Activated CD4-positive, alpha-beta T cell treated with anti-CD3 and anti-CD28 coated beads, Interleukin-2, amount 10 ng/mL, durations not matched to agents 24 days and 14 days (primary cell): ENCODE data around the gene TUBB2A. TPM values are rescaled to one million over a fixed set of nuclear protein-coding genes. Genes with fewer than 3 reads are reported as not detected.

ENCODE experiments used
- DNase-seq: peaks from one replicate; pipeline ENCODE4 v3.0.0; 2022
- H3K27ac Mint-ChIP-seq: one replicate; pipeline ENCODE4 v1.8.0; 2022; ENCODE audit warnings: mild to moderate bottlenecking, mixed read lengths
- H3K27me3 Mint-ChIP-seq: one replicate; pipeline ENCODE4 v1.8.0; 2022; ENCODE audit warnings: mixed read lengths
- H3K36me3 Mint-ChIP-seq: one replicate; pipeline ENCODE4 v1.8.0; 2022; ENCODE audit warnings: low read depth, mild to moderate bottlenecking, mixed read lengths
- H3K4me1 Mint-ChIP-seq: one replicate; pipeline ENCODE4 v1.8.0; 2021; ENCODE audit warnings: mixed read lengths
- H3K4me3 Mint-ChIP-seq: one replicate; pipeline ENCODE4 v1.8.0; 2022; ENCODE audit warnings: mild to moderate bottlenecking, moderate library complexity, mixed read lengths
- H3K9me3 Mint-ChIP-seq: one replicate; pipeline ENCODE4 v1.8.0; 2021; ENCODE audit warnings: mixed read lengths
- intact Hi-C: fragments of 100-400 bp; cut with micrococcal nuclease; formaldehyde crosslinking; loops from one replicate; pipeline ENCODE4 v1.15.1; 2023
- total RNA-seq: library from RNA; stranded (reverse); gene quantifications from 2 replicates; pipeline ENCODE4 v1.2.3, GENCODE V29; 2022

The TUBB2A gene
- total RNA-seq, 1 donor from 2014 or later, result 3.9 TPM

DNA sequence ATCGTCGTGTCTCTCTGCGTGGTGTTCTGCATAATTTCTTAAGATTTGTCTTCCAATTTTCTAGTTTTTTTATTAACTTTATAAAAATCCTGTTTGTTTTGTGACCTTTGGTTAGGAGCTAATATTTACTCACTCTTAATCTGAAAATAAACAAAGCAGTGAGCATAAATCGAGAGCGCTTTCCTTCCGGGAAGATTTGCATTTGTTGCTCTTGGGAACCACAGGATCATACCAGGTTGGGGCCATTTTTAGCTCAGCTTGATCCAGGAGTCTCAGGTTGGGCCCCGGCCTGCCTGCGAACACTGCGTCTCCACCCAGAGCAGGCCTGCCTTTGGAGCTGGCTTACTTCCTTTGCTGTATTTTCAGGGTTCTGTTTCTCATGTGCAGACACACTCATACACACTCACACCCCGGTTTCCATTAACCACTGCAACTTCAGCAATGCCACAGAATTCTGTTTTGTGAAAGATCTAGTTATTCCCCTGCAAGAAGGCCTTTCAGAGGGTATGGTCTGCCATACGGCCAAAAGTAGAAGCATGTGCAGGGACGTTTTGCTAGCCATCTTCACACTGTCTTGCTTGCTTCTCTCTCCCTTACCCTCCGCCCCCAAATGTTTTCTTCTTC, 21.6 kb downstream of the TUBB2A start:
- Mint-ChIP-seq H3K27ac (no peak overlapping the region), H3K27me3 (no peaks in the 10 kb centered on the region), H3K36me3 (peaks cover 3% of the 10 kb centered on the region), H3K4me1 (peaks cover 8% of the 10 kb centered on the region), H3K9me3 (no peaks in the 10 kb centered on the region), H3K4me3 (no peak overlapping the region)
- intact Hi-C loops, result no loop called here
- DNase-seq, result no peak

DNA sequence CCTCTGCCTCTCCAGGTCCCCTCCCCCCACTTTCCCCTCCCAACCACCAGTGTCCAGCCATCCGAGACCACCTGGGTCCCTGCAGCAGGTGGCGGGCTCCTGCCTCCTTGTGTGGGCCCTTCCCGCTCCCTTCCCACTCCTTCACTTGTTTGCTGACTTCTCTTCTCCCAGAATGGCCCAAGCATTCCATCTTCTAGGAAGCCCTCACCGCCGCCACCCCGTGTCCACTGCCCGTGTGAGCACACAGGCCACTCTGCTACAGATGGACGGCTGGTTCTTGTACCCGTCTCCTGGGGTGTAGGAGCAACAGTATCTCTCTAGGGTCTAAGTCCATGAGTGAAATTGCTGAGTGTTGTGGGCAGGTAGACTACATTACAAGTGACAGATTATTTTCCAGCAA, 23.8 kb downstream of the TUBB2A start:
- Mint-ChIP-seq H3K36me3 (peaks cover 4% of the 10 kb centered on the region), H3K27me3 (no peaks in the 10 kb centered on the region), H3K27ac (no peak overlapping the region), H3K4me1 (peaks cover 3% of the 10 kb centered on the region), H3K9me3 (no peaks in the 10 kb centered on the region), H3K4me3 (no peak overlapping the region)
- intact Hi-C loops, result no loop called here
- DNase-seq, result no peak

DNA sequence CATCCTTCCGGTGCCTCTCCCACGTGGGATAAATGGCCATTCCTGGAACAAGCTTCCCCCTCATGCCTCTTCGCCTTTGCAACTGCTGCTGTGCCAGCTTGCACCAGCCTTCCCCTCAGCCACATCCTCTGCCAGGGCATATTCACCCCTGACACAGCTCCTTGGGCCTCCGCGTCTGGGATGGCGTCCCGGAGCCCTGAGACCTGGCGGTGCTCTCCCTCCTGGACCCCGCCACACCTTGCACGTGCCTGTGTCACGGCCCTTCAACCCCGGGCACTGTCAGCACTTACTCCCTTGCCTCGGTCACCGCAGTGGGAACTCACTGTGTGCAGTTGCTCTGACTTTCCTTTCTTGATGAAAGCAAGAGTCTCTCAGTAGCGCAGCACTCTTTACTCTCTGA, 25.6 kb downstream of the TUBB2A start:
- H3K4me1 Mint-ChIP-seq, result peaks cover 1% of the 10 kb centered on the region
- peaks cover 3% of the 10 kb centered on the region for H3K36me3 Mint-ChIP-seq
- no peak overlapping the region for H3K4me3 Mint-ChIP-seq
- no peak for DNase-seq
- no peak overlapping the region for H3K27ac Mint-ChIP-seq
- intact Hi-C loops, result no loop called here
- H3K9me3 Mint-ChIP-seq, result no peaks in the 10 kb centered on the region
- H3K27me3 Mint-ChIP-seq, result no peaks in the 10 kb centered on the region

DNA sequence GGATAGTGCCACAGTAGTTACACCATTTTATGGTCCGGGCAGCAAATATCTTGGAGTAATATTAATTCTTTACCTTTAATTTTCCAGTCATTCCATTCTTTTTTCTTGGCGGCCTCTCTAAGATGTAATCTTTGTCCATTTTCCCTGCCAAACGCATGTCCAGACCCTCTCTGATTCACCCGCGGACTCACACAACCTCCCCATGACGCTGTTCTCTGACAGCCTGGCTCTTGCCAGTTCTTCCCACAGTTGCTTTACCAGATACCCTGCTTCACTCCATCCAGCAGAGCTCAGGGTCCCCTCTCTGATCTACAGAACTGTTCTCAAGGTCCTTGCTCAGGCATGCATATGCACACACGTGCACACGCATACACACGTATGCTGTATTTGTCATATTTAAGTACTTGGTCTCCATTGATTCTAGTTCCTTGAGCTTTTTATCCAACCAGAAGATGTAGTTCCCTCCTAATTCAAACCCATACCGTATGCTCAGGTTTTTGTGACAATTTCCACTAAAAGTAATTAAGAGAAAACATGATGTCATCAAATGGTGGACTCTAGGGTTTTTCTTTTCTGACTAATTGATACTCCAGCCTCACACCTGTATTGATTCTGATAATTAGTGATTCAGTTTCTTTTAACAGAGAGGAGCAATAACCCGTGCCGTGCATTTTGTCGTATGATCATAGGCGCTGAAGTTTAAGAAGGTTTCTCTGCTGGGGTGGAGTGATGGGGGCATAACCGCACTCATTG, 28.8 kb downstream of the TUBB2A start:
- H3K27ac Mint-ChIP-seq, result no peak overlapping the region
- H3K4me1 Mint-ChIP-seq, result peaks cover 4% of the 10 kb centered on the region
- no peaks in the 10 kb centered on the region for H3K27me3 Mint-ChIP-seq
- DNase-seq, result no peak
- H3K9me3 Mint-ChIP-seq, result no peaks in the 10 kb centered on the region
- peaks cover 3% of the 10 kb centered on the region for H3K36me3 Mint-ChIP-seq
- intact Hi-C loops, result no loop called here
- no peak overlapping the region for H3K4me3 Mint-ChIP-seq

DNA sequence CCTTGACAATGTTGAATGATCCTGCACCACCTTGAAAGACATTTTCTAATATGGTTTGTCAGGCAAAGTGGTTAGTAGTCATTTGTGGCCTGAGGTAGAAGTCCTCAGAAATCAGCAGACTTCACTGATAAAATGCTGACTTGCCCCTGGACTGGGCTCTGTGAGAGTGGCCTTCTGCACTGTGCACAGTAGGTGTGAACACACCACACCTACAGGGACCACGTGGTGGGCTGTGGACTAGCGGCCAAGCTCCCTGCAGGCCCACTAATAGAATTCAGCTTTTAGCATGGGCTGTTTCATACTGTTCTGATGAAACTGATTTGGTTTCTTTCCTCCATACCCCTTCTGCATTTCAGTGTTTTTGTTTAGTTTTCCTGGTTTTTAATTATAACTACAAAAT, 31.5 kb downstream of the TUBB2A start:
- intact Hi-C loops, result loop anchor here (1.0 to 2.0 kb wide), 4 partner anchors 31 to 607 kb away; partner anchors contain the start of genes PSMG4 and TUBB2A
- DNase-seq, result no peak
- Mint-ChIP-seq H3K9me3 (no peaks in the 10 kb centered on the region), H3K27ac (no peak overlapping the region), H3K36me3 (peaks cover 3% of the 10 kb centered on the region), H3K27me3 (no peaks in the 10 kb centered on the region), H3K4me3 (no peak overlapping the region), H3K4me1 (peaks cover 4% of the 10 kb centered on the region)

DNA sequence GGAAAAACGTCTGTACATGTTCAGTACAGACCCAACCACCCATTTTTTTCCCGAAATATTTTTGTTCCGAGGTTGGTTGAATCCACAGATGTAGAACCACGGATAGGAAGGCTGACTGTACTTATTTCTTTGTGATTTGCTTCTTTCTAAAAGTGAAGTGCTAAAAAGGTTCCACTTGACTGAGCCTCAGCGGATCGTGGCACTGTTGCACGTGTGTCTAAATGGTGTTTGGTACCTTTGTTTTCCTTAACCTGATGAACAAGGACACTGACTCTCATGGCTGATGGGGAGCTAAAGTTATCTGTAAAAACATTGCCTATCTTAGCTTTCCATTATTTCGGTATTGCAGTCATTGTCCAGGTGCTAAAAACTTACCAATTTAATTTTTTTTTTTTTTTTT, 32.7 kb downstream of the TUBB2A start:
- no peaks in the 10 kb centered on the region for H3K27me3 Mint-ChIP-seq
- DNase-seq, result no peak
- no peaks in the 10 kb centered on the region for H3K9me3 Mint-ChIP-seq
- H3K4me1 Mint-ChIP-seq, result peaks cover 4% of the 10 kb centered on the region
- intact Hi-C loops, result no loop called here
- no peak overlapping the region for H3K27ac Mint-ChIP-seq
- peaks cover 3% of the 10 kb centered on the region for H3K36me3 Mint-ChIP-seq
- no peak overlapping the region for H3K4me3 Mint-ChIP-seq

DNA sequence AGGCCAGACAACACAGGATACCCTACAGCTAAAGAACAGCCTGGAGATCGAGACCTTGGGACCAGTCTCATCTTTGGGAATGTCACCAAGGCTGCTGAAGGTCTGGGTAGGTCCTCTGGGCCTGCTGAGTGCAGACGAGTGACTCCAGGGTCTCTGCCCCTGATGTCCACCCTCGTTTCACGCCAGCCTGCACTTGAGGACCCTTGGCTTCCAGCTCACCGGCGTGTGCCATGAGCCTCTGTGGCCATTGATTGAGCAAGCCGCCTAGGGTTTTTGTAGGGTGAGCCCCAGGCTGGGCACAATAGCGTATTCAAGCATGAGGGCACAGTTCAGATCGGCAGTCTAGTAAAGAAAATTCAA, 34.5 kb downstream of the TUBB2A start:
- no peak overlapping the region for H3K4me3 Mint-ChIP-seq
- H3K9me3 Mint-ChIP-seq, result no peaks in the 10 kb centered on the region
- H3K27ac Mint-ChIP-seq, result no peak overlapping the region
- intact Hi-C loops, result no loop called here
- no peak for DNase-seq
- no peaks in the 10 kb centered on the region for H3K36me3 Mint-ChIP-seq
- H3K4me1 Mint-ChIP-seq, result peaks cover 12% of the 10 kb centered on the region
- peaks cover 3% of the 10 kb centered on the region for H3K27me3 Mint-ChIP-seq

DNA sequence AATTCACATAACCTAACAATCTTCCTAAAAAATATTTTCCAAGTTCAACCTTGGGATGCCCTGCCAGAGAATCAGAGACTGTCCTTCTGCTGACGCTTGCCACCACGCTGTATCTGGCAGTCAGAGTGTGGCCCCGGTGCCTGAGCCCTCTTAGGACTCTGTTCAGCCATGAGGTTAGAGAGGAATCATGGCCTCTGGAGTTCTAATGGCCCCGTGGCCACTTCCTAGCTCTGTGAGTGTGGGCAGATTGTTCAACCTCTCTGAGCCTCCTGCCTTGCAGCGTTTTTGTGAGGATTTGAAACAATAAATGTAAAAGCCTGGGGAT, 36.6 kb downstream of the TUBB2A start:
- Mint-ChIP-seq H3K36me3 (no peaks in the 10 kb centered on the region), H3K27me3 (peaks cover 3% of the 10 kb centered on the region), H3K27ac (no peak overlapping the region), H3K4me3 (no peak overlapping the region), H3K4me1 (peaks cover 17% of the 10 kb centered on the region), H3K9me3 (no peaks in the 10 kb centered on the region)
- intact Hi-C loops, result no loop called here
- no peak for DNase-seq

DNA sequence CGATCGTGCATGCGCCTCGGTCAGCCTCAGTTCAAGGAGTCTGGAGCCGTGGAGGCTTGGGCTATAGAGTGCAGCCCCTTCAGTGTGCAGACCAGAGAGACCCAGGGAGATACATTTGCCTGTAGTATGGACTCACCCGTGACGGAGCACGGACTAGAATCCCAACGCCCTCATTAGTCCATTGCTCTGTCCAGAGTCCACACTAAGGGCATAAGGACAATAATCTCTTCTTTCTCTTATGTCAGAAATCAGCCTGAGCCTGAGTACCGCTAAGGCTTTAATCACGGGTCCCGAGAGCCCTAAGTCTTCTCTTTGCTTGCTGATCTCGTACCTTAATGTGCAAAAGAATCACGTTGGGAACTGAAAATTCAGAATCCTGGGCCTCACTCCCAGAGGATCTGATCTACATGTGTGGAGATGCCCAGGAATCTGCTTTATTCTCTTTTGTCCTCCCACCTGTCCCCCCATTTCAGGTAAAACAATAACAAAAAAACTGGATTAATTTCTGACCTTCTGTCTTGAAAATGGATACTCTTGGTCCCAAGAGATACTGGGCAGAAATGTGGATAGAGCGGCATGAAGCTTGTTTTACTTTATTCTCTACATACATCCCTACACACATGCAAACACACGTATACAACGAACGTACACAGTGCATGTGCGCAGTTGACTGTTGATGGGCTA, 38.2 kb downstream of the TUBB2A start:
- H3K27ac Mint-ChIP-seq, result peak overlapping the region; percentile 53
- intact Hi-C loops, result loop anchor here (5.0 kb wide), 1 partner anchor 903 kb away; a partner anchor contains a TSS

DNA sequence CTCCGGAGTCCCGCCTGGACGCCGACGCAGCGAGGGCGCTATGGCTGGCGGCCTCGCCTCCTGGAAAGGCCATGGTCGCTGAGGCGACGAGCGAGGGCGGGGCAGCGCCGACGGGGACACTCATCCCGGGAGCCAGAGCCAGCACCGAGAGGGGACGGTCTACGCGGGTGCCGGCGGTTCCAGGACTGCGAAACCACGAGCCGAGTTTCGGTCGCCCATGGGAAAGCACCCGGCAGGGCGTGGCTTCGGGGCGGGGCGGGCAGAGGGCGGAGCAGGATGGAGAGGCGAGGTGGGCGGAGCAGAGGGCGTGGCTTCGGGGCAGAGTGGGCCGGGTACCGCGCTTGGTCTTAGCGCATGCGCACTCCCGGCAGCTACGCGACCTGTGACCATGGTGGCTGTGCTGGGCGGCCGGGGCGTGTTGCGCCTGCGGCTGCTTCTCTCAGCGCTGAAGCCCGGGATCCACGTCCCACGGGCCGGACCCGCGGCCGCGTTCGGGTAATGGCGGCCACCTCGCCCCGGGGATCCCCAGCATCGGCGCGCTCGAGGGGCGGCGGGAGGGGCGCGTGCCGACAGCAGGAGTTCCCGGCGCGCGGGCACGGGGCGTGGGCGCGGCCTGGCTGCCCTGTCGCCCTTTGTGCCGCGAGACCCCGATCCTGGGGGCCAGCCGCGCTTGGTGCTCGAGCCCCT, 38.8 kb downstream of the TUBB2A start, which contains the start of gene BPHL:
BPHL (plus strand) TSS at position 359 of the 687 bp plus-strand sequence; CDS start at position 389, 30 bp downstream.
- Mint-ChIP-seq H3K27me3 (peaks cover 3% of the 10 kb centered on the region), H3K9me3 (no peaks in the 10 kb centered on the region), H3K27ac (peak within 1 kb of the TSS; percentile 91), H3K4me1 (peaks cover 14% of the 10 kb centered on the region), H3K36me3 (peaks cover 12% of the 10 kb centered on the region), H3K4me3 (peak within 1 kb of the TSS; percentile 89)
- peak; percentile 100 for DNase-seq
- intact Hi-C loops, result loop anchor here (1.0 to 5.0 kb wide), 6 partner anchors 39 to 904 kb away; partner anchors contain the start of genes NQO2, PSMG4 and TUBB2A

More for the DNA sequence above, 38.2 kb downstream of the TUBB2A start:
- peak overlapping the region; percentile 89 for H3K4me3 Mint-ChIP-seq
- peaks cover 3% of the 10 kb centered on the region for H3K27me3 Mint-ChIP-seq
- peaks cover 17% of the 10 kb centered on the region for H3K4me1 Mint-ChIP-seq
- no peaks in the 10 kb centered on the region for H3K9me3 Mint-ChIP-seq
- DNase-seq, result no peak
- peaks cover 10% of the 10 kb centered on the region for H3K36me3 Mint-ChIP-seq

DNA sequence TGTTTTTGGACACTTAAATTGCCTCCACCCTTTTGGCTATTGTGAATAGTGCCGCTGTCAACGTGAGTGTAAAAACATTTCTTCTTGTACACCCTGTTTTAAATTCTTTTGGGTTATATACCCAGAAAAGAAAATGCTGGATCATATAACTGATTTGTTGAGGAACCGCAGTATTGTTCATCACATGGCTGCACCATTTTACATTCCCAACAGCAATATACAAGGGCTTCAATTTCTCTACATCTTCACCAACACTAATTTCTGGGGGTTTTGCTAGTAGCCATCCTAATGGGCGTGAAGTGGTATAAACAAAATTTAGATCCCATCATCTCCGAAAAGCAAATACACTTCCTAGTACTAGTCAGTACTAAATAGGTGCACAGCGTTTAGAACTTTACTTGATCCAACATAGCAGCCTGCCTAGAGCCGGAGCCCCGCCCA, 39.4 kb downstream of the TUBB2A start:
- Mint-ChIP-seq H3K4me3 (peak overlapping the region; percentile 89), H3K4me1 (peaks cover 14% of the 10 kb centered on the region), H3K27ac (peak overlapping the region; percentile 91), H3K36me3 (peaks cover 15% of the 10 kb centered on the region), H3K9me3 (no peaks in the 10 kb centered on the region), H3K27me3 (peaks cover 3% of the 10 kb centered on the region)
- intact Hi-C loops, result loop anchor here (1.0 to 5.0 kb wide), 6 partner anchors 39 to 904 kb away; partner anchors contain the start of genes NQO2, PSMG4 and TUBB2A
- no peak for DNase-seq

DNA sequence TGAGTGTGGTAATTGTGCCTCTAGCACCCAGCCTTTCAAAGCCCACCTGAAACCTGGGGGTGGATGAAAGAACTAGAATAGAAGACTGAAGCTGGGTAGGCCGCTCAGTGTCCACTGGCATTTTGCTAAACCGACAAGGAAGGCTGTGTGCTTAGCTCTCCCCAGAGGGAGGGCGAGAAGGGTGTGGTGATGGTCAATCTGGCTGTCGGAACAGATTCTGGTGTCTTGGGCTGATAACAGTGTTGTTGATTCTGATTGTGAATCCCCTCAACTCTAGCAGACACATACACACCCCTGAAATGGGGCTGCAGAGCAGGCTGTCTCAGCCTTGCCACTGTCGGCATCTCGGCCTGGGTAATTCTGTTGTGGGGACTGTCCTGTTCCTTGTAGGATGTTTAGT, 43.0 kb downstream of the TUBB2A start:
- DNase-seq, result no peak
- H3K9me3 Mint-ChIP-seq, result no peaks in the 10 kb centered on the region
- peaks cover under 1% of the 10 kb centered on the region for H3K27me3 Mint-ChIP-seq
- H3K4me1 Mint-ChIP-seq, result peaks cover 12% of the 10 kb centered on the region
- H3K27ac Mint-ChIP-seq, result no peak overlapping the region
- intact Hi-C loops, result no loop called here
- peaks cover 34% of the 10 kb centered on the region for H3K36me3 Mint-ChIP-seq
- H3K4me3 Mint-ChIP-seq, result no peak overlapping the region

DNA sequence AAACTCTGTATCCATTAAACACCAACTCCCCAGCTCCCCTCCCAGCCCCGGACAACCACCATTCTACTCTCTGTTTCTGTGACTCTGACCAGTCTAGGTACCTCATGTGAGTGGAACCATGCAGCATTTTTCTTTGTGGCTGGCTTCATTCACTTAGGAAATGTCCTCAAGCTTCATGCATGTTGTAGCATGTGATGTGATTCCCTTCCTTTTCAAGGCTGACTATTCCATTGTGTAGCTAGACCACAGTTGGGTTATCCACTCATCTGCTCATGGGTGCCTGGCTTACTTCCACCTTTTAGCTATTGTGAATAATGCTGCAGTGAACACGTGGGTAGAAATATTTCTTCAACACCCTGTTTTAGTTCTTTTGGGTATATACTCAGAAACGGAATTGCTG, 47.6 kb downstream of the TUBB2A start:
- H3K4me1 Mint-ChIP-seq, result peaks cover 5% of the 10 kb centered on the region
- H3K27me3 Mint-ChIP-seq, result no peaks in the 10 kb centered on the region
- no peak overlapping the region for H3K27ac Mint-ChIP-seq
- no peaks in the 10 kb centered on the region for H3K9me3 Mint-ChIP-seq
- H3K4me3 Mint-ChIP-seq, result no peak overlapping the region
- intact Hi-C loops, result no loop called here
- no peak for DNase-seq
- peaks cover 64% of the 10 kb centered on the region for H3K36me3 Mint-ChIP-seq
